ENCODE measurements around the gene CAMTA1.

The CAMTA1 gene

GRCh38 chr1:7535934-7536878 lies 751.0 kb downstream of the CAMTA1 start:
- DNase-seq, result no peak

- DNase-seq, result no peak
These were observed 751.8 kb downstream of the CAMTA1 start for GRCh38 chr1:7536891-7537591.

GRCh38 chr1:7538033-7538432 lies 752.8 kb downstream of the CAMTA1 start:
- DNase-seq, result no peak

GRCh38 chr1:7538849-7539768 lies 753.9 kb downstream of the CAMTA1 start:
- no peak for DNase-seq

- no peak for DNase-seq
These were observed 754.5 kb downstream of the CAMTA1 start for GRCh38 chr1:7539769-7540175.

GRCh38 chr1:7540816-7541215 lies 755.6 kb downstream of the CAMTA1 start:
- DNase-seq, result no peak

GRCh38 chr1:7541629-7542028 lies 756.4 kb downstream of the CAMTA1 start:
- no peak for DNase-seq

GRCh38 chr1:7543718-7544090 lies 758.5 kb downstream of the CAMTA1 start:
- no peak for DNase-seq

GRCh38 chr1:7549277-7550161 lies 764.3 kb downstream of the CAMTA1 start:
- no peak for DNase-seq

- DNase-seq, result no peak
These were observed 765.1 kb downstream of the CAMTA1 start for GRCh38 chr1:7550261-7550865.

- no peak for DNase-seq
These were observed 765.7 kb downstream of the CAMTA1 start for GRCh38 chr1:7550981-7551380.

GRCh38 chr1:7551442-7551841 lies 766.2 kb downstream of the CAMTA1 start:
- no peak for DNase-seq

- no peak for DNase-seq
These were observed 767.1 kb downstream of the CAMTA1 start for GRCh38 chr1:7552402-7552801.

- DNase-seq, result no peak
These were observed 767.9 kb downstream of the CAMTA1 start for GRCh38 chr1:7553042-7553690.

- DNase-seq, result peak; percentile 81
These were observed 769.4 kb downstream of the CAMTA1 start for GRCh38 chr1:7554385-7555235.

- DNase-seq, result no peak
These were observed 770.3 kb downstream of the CAMTA1 start for GRCh38 chr1:7555391-7556185.

GRCh38 chr1:7557301-7557891 lies 772.1 kb downstream of the CAMTA1 start:
- no peak for DNase-seq

- no peak for DNase-seq
These were observed 772.8 kb downstream of the CAMTA1 start for GRCh38 chr1:7558041-7558461.

- no peak for DNase-seq
These were observed 773.2 kb downstream of the CAMTA1 start for GRCh38 chr1:7558481-7558880.

Data from NCI-H446 treated with DMSO at 0.1 percent for 48 hours (cell line).